Measurements from ENCODE around the gene C2CD4D. TPM values are rescaled to one million over a fixed set of nuclear protein-coding genes. Genes with fewer than 3 reads are reported as not detected.

The C2CD4D gene
- total RNA-seq, 2 experiments from 2014 or later, result 3.0 to 3.7 TPM

Other genes starting within 250 kb of the C2CD4D start
- 10 to 100 TPM; 28.9 to 29.6 TPM for gene SNX27, start 227.8 kb downstream of the C2CD4D start, total RNA-seq
- not detected for gene CELF3, start 123.0 kb downstream of the C2CD4D start, total RNA-seq
- not detected for gene RIIAD1, start 118.3 kb downstream of the C2CD4D start, total RNA-seq
- gene MRPL9, start 76.3 kb downstream of the C2CD4D start, total RNA-seq, result 10 to 100 TPM; 97.9 to 98.9 TPM
- gene TDRKH, start 49.3 kb downstream of the C2CD4D start, total RNA-seq, result 10 to 100 TPM; 27.1 to 30.9 TPM
- 1 to 10 TPM; 1.2 to 1.3 TPM for gene LINGO4, start 34.4 kb downstream of the C2CD4D start, total RNA-seq
- 10 to 100 TPM; 25.4 to 25.8 TPM for gene RORC, start 8.0 kb downstream of the C2CD4D start, total RNA-seq
- not detected for gene THEM5, start 13.9 kb upstream of the C2CD4D start, total RNA-seq
- gene THEM4, start 69.7 kb upstream of the C2CD4D start, total RNA-seq, result 10 to 100 TPM; 26.3 to 28.6 TPM
- 100 to 1,000 TPM; 631 to 641 TPM for gene S100A10, start 154.0 kb upstream of the C2CD4D start, total RNA-seq
- gene S100A11, start 197.2 kb upstream of the C2CD4D start, total RNA-seq, result 100 to 1,000 TPM; 504 to 539 TPM
- gene TCHHL1, start 249.2 kb upstream of the C2CD4D start, total RNA-seq, result not detected

All from activated CD4-positive, alpha-beta memory T cell treated with anti-CD3 and anti-CD28 coated beads, Interleukin-2, amount 10 ng/mL, durations not matched to agents 7 days and 5 days (primary cell).